Astrocyte of the spinal cord (primary cell): ENCODE data around the gene HOXD12.
A peak's percentile ranks its signal among the peaks of the same experiment; 100 is the strongest.

Experiments
- DNase-seq: peaks from one replicate; pipeline ENCODE4 v3.0.0; 2011; ENCODE audit warnings: low read depth, low spot score
- H3K4me3 ChIP-seq: 2 replicates; pipeline ENCODE4 v1.5.1; 2011; ENCODE audit warnings: low read depth, mild to moderate bottlenecking, low read length, moderate library complexity
- CTCF ChIP-seq: IDR thresholded peaks from 2 replicates; pipeline ENCODE4 v1.5.1; 2012; ENCODE audit warnings: low read depth, mild to moderate bottlenecking, low read length, inconsistent platforms
- in situ Hi-C: cut with HindIII; loops from 2 replicates; pipeline ENCODE4 v1.10.0; 2017; ENCODE audit warnings: low sequenced_read_pairs

The HOXD12 gene

DNA sequence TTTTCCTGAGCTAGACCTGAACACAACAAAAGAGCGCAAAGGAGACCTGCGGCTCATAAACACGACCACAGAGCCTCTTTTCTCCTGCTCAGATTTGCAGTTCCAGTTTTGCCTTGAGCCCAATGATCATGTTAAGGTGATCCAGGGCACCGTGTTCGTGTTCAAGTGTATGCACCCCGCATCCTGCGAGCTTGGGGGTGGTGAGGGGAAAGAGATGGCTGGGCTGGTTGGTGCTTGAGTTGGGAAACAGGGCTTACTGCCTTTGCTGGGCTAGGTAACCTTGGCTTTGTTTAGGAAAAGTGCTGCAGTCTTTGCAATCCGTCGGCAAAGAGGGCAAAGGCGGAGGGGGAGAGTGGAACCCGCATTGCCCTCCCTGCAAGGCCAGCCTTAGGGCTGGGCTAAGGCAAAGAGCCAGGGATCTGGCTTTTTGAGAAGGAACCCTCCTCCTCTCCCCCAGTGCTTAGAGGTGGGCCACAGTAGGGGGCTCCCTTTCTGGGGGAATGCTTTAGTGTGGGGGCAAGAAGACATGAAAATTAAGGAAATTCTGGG lies 18.3 kb downstream of the HOXD12 start:
- no peak overlapping the region for H3K4me3 ChIP-seq

GRCh38 chr2:176118601-176119339 lies 19.2 kb downstream of the HOXD12 start:
- in situ Hi-C loops, result no loop called here
- no peak for DNase-seq
- TF ChIP-seq CTCF, result peak; percentile 53
- no peak overlapping the region for H3K4me3 ChIP-seq

More for the DNA sequence above, 18.3 kb downstream of the HOXD12 start:
- no peak for TF ChIP-seq CTCF
- no peak for DNase-seq
- in situ Hi-C loops, result no loop called here

- no peak for DNase-seq
- no peak overlapping the region for H3K4me3 ChIP-seq
- TF ChIP-seq CTCF, result no peak
- in situ Hi-C loops, result no loop called here
Observed at GRCh38 chr2:176120364-176121189, 21.0 kb downstream of the HOXD12 start.

DNA sequence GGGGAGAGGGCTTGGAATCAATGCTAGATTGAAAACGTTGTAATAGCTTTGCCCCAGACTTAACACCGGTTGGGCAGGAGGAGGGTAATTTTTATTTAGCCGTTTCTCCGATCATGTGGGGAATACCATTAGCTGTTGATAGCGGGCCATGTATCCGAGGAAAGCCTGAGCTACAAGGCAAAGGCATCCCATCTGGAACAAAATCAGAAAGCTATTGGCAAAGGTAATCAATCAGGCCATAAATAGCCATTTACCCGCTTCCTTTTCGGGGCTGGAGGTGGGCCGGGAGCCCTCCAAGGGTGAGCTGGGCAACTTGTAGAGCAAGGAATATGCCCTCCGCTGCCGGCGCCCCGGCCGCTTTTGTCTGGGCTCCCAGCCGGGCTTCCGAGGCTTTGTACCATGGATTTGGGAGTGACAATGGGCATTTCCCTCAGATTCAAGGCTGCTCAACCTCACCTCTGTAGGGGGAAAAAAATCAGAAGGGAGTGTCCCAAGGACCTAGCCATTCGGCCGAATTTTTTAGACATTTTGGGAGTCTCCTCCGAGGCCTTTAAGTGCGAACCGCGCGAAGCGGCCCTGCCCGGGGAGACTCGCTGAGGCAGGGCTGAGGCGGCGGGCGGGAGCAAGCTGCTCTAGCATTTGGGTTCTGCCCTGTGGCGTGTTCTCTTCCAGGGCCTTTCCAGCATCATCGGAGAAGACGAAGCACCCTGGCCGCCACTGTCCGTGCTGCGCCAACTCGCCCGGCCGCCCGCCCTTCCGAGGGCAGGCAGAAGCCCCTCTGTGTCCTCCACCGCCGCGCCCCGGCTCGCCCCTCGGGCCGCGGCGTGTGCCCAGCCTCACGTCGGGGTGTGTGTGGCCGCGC lies 21.8 kb downstream of the HOXD12 start:
- in situ Hi-C loops, result no loop called here
- DNase-seq, result no peak
- TF ChIP-seq CTCF, result no peak
- no peak overlapping the region for H3K4me3 ChIP-seq

- no peak for TF ChIP-seq CTCF
- peak; percentile 67 for DNase-seq
- in situ Hi-C loops, result no loop called here
- peak overlapping the region; percentile 25 for H3K4me3 ChIP-seq
Observed at GRCh38 chr2:176122052-176122682, 22.6 kb downstream of the HOXD12 start.
